Endodermal cell (in vitro differentiated cells): ENCODE results near the gene PRR36. TPM values are rescaled to one million over a fixed set of nuclear protein-coding genes. Genes with fewer than 3 reads are reported as not detected.
"Not testable (repeated sequence)": the region's sequence is repeated elsewhere in the genome, so short reads cannot be mapped to it uniquely, and the experiment has no call there.

Source experiments
- DNase-seq: peaks from one replicate; pipeline ENCODE4 v3.0.0-alpha.2; 2017
- H3K27ac ChIP-seq: 2 replicates; pipeline ENCODE4 v1.5.1; 2013; ENCODE audit warnings: mild to moderate bottlenecking, low read depth, low read length, moderate library complexity
- H3K27me3 ChIP-seq: 2 replicates; pipeline ENCODE4 v1.6.1; 2013; ENCODE audit warnings: mild to moderate bottlenecking, low read length, moderate library complexity; ENCODE audit not compliant: insufficient read depth, control insufficient read depth, poor library complexity, severe bottlenecking
- H3K36me3 ChIP-seq: 2 replicates; pipeline ENCODE4 v1.7.0; 2013; ENCODE audit warnings: mild to moderate bottlenecking, low read length, moderate library complexity; ENCODE audit not compliant: control insufficient read depth, insufficient read depth
- H3K4me1 ChIP-seq: one replicate; pipeline ENCODE4 v1.7.0; 2013; ENCODE audit warnings: low read length; ENCODE audit not compliant: control insufficient read depth, insufficient read depth
- H3K4me3 ChIP-seq: 2 replicates; pipeline ENCODE4 v1.5.1; 2013; ENCODE audit warnings: mild to moderate bottlenecking, low read length, moderate library complexity
- H3K9ac ChIP-seq: 2 replicates; pipeline ENCODE4 v1.6.1; 2013; ENCODE audit warnings: mild to moderate bottlenecking, low read length, moderate library complexity; ENCODE audit not compliant: poor library complexity, severe bottlenecking; ENCODE audit errors: extremely low read depth
- H3K9me3 ChIP-seq: 2 replicates; pipeline ENCODE4 v1.6.1; 2013; ENCODE audit warnings: mild to moderate bottlenecking, low read length, moderate library complexity; ENCODE audit not compliant: control insufficient read depth
- H3K27ac Mint-ChIP-seq: 2 replicates; pipeline ENCODE4 v1.8.0; 2020; ENCODE audit warnings: mixed read lengths
- H3K27me3 Mint-ChIP-seq: 2 replicates; pipeline ENCODE4 v1.8.0; 2021; ENCODE audit warnings: mild to moderate bottlenecking, mixed read lengths; ENCODE audit not compliant: insufficient read depth
- H3K36me3 Mint-ChIP-seq: 2 replicates; pipeline ENCODE4 v1.8.0; 2020; ENCODE audit warnings: low read depth, mixed read lengths
- H3K4me1 Mint-ChIP-seq: 2 replicates; pipeline ENCODE4 v1.8.0; 2020; ENCODE audit warnings: mixed read lengths
- H3K4me3 Mint-ChIP-seq: 2 replicates; pipeline ENCODE4 v1.8.0; 2020; ENCODE audit warnings: mild to moderate bottlenecking, moderate library complexity, mixed read lengths
- H3K9me3 Mint-ChIP-seq: 2 replicates; pipeline ENCODE4 v1.8.0; 2020; ENCODE audit warnings: mild to moderate bottlenecking, mixed read lengths
- WGBS, 2 experiments: methylation state at CpG; one replicate each; pipeline versions ENCODE4 v1.1.5 to v1.1.7; 2013; ENCODE audit warnings: missing lambda C conversion rate in 2 of 2, mixed read lengths in 1 of 2; ENCODE audit not compliant: insufficient coverage in 1 of 2, insufficient read length in 1 of 2; 5-methylcytosine and 5-hydroxymethylcytosine counted together
- total RNA-seq, 2 donors: library from RNA; stranded (reverse); fragmentation: NEBNext Ultra II Directional in 1 of 2; extraction: Animal tissue kit (Norgen Biotek cat#: 25700) in 1 of 2; gene quantifications; 2 replicates in 1 of 2; 3 replicates in 1 of 2; pipeline ENCODE4 v1.2.1, GENCODE V29; 2021
- TF ChIP-seq, protein P1 (sequence below): fragments of 200-600 bp; sonication (generic); conservative IDR thresholded peaks from 2 replicates; pipeline ENCODE4 v1.5.0; 2021; ENCODE audit warnings: antibody characterized with exemption, mild to moderate bottlenecking

PRR36 gene
- total RNA-seq, 2 donors from 2014 or later, result 9.5 to 20.2 TPM

DNA sequence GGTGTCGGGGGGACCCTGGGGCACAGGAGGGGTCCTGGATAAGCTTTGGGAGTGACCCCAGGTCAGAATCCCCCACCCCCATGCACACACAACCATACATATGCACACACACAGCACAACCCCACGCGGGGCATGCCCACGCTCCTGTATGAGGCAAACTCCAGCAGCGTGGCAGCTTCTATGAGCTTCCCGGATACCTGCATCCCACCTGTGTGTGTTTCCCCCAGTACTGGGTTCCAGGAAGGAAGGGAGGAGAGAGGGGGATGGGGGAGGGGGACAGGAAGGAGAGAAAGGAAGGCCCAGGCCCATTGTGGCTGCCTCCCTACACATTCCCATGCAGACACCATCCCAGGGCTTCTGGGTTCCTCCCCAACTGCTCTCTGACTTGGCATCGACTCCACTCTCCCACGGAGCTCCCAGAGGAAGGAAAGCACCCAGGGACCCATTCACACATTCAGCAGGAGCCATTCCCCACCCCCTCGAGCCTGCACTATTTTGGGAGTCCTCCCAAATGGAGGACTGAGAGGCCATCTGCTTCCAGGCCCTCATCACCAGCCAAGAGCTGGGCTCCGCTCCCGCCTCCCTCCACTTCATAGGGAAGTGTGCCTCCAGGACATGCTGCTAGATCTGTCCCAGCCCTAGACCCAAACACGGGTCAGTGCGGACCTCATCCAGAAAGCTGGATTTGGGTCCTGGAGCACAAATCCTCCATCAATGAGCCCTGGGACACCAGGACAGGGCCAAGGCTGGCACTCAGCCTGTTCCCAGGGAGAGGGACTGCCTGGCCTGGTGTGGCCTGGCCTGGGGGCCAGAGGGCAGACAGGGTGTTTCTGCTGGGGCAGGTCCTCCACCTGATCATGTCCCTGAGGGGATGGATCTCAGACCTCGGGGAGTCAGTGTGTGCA, 13.2 kb downstream of the PRR36 start:
- TF ChIP-seq, protein P1, sequence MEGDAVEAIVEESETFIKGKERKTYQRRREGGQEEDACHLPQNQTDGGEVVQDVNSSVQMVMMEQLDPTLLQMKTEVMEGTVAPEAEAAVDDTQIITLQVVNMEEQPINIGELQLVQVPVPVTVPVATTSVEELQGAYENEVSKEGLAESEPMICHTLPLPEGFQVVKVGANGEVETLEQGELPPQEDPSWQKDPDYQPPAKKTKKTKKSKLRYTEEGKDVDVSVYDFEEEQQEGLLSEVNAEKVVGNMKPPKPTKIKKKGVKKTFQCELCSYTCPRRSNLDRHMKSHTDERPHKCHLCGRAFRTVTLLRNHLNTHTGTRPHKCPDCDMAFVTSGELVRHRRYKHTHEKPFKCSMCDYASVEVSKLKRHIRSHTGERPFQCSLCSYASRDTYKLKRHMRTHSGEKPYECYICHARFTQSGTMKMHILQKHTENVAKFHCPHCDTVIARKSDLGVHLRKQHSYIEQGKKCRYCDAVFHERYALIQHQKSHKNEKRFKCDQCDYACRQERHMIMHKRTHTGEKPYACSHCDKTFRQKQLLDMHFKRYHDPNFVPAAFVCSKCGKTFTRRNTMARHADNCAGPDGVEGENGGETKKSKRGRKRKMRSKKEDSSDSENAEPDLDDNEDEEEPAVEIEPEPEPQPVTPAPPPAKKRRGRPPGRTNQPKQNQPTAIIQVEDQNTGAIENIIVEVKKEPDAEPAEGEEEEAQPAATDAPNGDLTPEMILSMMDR, result no peak
- Mint-ChIP-seq H3K27ac (no peak overlapping the region), H3K9me3 (no peaks in the 10 kb centered on the region), H3K4me1 (no peaks in the 10 kb centered on the region), H3K27me3 (peaks cover 78% of the 10 kb centered on the region), H3K4me3 (no peak overlapping the region), H3K36me3 (no peaks in the 10 kb centered on the region)
- H3K36me3 ChIP-seq, result no peaks in the 10 kb centered on the region
- no peak for DNase-seq
- H3K9me3 ChIP-seq, result no peaks in the 10 kb centered on the region
- H3K4me3 ChIP-seq, result no peak overlapping the region
- H3K9ac ChIP-seq, result no peak overlapping the region
- peaks cover 4% of the 10 kb centered on the region for H3K4me1 ChIP-seq
- peaks cover 69% of the 10 kb centered on the region for H3K27me3 ChIP-seq
- no peak overlapping the region for H3K27ac ChIP-seq
- 83 to 87% methylated on average over 8 to 14 of the region's 14 CpGs for WGBS, 2 experiments

DNA sequence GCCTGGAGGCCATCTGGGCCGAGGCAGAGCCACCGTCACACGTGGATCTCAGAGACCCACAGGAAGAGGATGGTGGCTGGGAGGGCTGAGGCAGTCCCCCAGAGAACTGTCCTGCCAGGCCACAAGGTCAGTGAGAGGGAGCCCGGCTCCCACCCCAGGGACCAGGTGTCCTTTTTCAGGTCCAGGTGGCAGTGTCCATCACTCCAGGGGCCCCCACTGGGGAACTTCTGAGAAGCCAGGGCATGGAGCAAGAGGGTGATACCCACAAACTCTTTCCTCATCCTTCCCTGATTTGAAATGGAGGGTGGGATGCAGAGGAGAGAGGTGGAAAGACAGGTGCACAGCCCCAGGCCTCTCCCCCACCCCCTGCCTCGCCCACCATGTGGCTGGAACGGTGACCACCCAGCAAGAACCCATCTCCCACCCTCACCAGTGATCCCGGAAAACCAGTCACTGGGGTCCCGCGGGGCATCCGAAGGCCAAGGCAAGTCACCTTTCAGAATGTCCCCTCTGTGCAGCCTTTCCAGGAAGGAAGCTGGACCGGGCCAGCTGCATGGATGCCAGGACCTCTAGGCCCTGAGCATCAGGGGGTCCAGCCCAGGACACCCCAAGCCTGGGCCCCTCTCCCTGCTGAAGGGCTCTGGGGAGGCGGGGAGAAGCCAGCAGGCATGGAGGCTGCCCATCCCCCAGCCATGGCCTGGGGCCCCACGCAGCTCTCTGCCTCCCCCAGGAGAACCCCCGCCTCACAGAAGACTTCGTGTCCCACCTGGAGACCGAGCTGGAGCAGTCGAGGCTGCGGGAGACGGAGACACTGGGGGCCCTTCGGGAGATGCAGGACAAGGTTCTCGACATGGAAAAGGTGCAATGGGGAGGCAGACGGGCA, 14.1 kb downstream of the PRR36 start:
- Mint-ChIP-seq H3K4me3 (no peak overlapping the region), H3K4me1 (no peaks in the 10 kb centered on the region), H3K36me3 (no peaks in the 10 kb centered on the region), H3K9me3 (no peaks in the 10 kb centered on the region), H3K27ac (no peak overlapping the region), H3K27me3 (peaks cover 78% of the 10 kb centered on the region)
- H3K4me3 ChIP-seq, result no peak overlapping the region
- H3K27me3 ChIP-seq, result peaks cover 60% of the 10 kb centered on the region
- WGBS, 2 experiments, result 90 to 93% methylated on average over 8 to 22 of the region's 22 CpGs
- no peaks in the 10 kb centered on the region for H3K36me3 ChIP-seq
- H3K9ac ChIP-seq, result no peak overlapping the region
- H3K4me1 ChIP-seq, result peaks cover 4% of the 10 kb centered on the region
- DNase-seq, result no peak
- H3K9me3 ChIP-seq, result no peaks in the 10 kb centered on the region
- TF ChIP-seq, protein P1, result no peak
- H3K27ac ChIP-seq, result no peak overlapping the region

DNA sequence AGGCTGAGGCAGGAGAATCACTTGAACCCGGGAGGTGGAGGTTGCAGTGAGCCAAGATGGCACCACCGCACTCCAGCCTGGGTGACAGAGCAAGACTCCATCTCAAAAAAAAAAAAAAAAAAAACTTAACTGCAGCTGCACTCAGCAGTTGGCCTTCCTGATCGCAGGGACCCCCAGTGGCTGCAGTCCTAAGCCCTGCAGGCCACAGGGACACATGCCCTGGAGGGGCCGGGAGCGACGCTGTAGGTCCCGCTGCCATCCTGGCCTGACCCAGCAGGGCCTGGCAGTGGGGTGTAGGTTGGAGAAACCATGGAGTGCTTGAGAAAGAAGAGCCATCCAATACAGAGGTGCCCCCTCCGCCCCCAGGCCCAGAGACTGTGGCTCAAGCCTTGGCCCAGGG, 15.1 kb downstream of the PRR36 start:
- DNase-seq, H3K27ac Mint-ChIP-seq, H3K4me3 ChIP-seq, H3K36me3 Mint-ChIP-seq, H3K4me3 Mint-ChIP-seq, H3K27ac ChIP-seq, H3K9me3 ChIP-seq, H3K4me1 Mint-ChIP-seq, H3K9me3 Mint-ChIP-seq, H3K36me3 ChIP-seq, H3K9ac ChIP-seq, H3K4me1 ChIP-seq: not testable (repeated sequence)
- WGBS, 2 experiments, result 92 to 93% methylated on average over 5 to 8 of the region's 8 CpGs
- H3K27me3 Mint-ChIP-seq, result peaks cover 75% of the 10 kb centered on the region
- peaks cover 50% of the 10 kb centered on the region for H3K27me3 ChIP-seq
